NOMO-1 treated with dmso at 0.1 percent for 144 hours (cell line): Measurements from ENCODE around the gene AOC1.
"Not testable (repeated sequence)": the region's sequence is repeated elsewhere in the genome, so short reads cannot be mapped to it uniquely, and the experiment has no call there.

Experiments used
- DNase-seq: peaks from one replicate; lab custom pipeline; 2025; ENCODE audit not compliant: unreplicated experiment; lab: John Stamatoyannopoulos, UW

The AOC1 gene

DNA sequence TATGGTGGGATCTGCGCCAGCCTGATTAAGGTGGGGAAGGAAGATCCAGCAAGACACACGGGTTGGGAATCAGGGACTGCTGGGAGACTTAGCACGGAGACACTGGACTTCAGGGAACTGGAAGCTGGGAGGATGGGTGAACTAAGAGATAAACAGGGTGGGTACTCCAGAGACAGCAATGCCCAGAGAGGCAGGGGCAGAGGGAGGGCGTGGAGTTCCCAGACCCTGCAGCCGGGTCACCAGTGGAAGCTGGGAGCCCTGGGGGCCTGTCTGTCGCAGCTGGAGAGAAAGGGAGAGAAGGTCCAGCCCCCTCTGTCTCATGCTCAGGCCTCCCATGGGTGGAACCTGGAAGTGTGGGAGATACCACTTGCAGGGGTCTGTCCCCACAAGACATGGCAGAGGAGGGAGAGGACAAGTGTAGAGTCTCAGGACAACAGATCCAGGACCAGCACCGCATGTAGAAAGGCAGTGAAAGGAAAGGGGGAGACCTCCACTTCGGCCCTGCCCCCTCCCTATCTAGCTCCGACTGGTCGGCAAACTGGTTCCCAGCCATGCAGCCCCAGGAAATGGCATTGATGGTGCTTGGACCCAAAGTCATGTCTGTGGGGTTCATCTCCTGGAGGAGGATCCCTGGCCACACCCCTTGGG lies 44.4 kb downstream of the AOC1 start:
- DNase-seq = no peak

DNA sequence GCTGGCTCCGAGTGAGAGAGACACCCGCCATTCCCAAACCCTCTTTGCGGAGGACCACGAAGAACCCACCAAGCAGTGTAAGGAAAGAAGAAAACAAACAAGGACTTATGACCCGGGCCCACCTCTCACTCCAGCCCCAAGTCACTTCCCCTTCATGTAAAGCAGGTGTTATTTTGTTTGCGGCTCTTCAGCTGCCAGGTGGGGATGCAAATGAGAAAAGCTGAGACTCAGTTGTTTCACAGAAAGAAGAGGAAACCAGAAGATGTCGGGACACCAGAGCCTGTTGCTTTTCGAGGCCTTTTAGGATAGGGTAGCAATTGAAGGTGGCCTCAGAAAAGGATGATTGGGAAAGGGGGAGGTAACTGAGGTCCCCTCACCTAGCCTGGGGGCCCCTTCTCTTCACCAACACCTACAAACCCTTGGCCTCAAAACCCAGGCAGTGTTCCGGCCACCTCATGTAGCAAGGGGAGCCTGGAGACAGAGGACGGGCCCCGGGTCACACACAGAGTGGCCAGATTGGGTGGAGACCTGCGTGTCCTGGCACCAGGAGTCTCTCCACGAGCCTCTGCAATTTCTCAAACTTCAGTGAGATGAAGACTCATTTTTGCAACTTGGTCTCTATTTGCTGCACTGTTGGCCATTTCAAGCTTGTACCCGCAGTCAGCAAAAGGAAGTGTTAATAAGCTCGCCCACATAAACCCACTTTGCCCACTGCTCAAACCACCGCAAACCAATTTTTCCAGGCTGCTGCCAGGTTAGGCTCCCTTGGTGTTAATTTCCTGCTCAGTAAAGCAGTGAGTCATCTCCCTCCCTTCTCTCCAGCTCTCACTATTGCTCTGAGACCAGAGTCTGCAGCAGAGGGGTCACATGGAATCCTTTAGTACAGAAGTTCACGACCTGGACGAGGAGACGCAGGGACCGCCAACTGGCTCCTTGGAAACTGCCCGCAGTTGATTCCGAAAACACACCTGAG lies 45.5 kb downstream of the AOC1 start:
- no peak for DNase-seq

DNA sequence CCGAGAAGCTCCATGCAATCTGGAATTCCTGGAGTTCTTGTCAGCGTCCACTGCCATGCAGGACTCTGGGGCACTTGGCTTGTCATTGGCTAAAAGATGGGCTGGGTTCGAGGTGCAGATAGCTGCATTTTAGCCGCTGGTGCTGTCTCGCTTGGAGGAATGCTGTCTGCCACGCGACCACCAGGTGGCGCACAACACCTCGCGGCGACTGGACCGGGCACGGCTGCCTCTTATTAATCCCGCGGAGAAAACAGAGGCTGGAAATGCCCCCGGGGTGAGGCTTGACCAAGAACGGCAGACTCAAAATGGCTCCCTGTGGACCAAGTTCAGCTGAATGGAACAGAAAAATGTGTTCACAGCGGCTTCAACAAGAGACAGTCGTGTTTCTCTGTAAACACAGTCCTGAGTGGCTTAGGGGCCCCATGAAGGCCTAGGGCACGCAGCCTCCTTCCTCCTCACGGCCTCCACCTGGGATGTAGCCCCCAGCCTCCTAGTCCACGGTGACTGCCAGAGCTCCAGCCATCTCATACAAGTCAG lies 46.2 kb downstream of the AOC1 start:
- DNase-seq = no peak

DNA sequence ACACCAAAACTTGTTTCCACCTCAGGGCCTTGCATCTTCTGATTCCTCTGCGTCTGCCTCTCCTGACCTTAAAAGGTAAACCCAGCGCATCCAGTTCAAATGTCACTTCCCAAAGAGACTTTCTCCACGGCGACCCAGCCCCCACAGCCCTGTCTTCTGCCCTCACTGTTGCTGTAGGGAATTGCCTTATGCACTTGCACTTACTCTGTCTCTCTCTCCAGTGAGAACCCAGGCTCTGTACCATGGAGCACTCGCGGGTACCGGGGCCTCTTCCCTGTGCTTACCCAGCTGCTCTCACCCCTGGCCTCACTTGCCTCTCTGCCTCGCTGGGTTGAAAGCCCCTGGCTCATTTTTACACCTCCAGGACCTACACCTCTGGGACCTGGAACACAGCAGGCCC lies 48.4 kb downstream of the AOC1 start:
- DNase-seq = no peak

DNA sequence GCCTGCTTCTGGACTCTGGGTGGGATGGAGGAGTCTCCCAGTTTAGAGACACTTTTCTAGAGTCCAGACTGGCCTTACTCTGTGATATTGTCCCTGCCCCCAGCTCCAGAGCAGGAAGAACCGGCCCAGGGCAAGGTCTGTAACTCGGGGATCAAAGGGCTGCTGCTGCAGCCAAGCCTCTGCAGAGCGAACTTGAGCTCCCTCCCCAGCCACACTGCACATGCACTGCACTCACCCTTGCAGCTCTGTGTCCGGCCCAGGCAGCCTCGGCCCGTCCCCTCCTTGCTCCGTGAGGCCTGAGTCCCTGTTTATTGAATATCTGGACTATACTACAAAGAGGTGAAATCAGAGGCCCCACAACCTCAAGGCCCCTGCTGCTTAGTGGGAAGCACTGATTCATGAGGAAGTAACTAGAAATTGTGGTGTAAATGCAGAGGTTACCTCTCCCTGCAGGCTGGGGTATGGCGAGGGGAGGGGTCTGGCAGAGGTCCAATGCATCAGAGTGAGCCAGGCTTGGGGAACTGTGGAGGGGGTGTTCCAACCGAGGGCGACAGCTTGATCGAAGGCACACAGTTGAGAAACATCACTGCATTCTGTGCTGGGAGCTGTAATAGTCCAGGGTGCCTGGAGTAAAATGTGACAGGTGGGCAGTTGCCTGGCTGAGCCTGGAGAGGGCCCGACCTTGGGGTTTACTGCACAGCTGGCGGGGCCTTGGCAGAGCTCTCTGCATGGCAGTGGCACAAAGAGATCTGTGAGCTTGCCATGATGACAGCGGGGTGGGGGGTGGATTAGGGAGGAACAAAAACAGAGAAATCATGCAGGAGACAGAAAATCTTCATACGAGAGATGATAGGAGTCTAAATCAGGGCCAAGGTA lies 49.1 kb downstream of the AOC1 start:
- no peak for DNase-seq

DNA sequence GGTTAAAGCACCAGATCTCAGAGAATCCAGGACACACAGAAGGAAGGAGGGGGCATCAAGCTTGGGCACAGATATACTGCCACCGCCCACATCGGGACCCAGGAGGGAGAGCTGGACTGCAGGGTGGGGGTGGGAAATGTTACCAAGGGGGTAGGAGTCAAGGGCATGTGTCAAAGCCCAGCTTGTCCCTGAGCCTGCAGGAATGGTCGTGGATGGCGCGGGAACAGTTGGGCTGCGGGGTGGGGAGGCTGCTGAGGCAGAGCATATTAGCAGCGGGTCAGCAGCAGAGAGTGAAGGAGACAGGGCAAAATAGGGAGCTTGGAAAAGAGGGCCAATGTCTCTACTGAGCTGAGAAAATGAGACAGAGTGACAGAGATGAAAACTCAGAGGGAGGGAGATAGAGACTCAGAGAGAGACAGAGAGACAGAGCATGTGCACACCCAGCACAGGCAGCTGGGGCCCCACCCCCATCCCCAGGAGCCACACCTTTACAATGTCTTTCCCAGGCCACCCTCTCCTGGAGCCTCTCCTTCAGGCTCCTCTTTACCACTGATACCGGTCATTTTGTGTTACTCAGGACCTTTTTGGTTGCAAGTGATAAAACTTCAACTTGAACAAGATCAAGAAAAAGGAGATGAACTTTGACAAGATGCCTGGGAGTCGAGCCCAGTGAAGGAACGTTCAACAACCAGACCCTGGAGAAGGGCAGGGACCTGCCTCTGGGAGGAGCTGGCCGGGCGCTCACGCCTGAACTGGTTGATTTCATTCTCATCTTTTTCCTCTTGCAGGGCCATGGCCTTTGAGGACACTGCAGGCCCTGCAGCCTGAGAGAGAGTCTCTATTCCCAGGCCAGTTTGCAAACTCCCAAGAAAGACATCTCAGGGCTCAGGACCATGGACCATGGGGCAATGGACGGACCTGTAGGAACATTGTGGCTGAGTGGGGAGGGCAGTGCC lies 50.0 kb downstream of the AOC1 start:
- DNase-seq = no peak

DNA sequence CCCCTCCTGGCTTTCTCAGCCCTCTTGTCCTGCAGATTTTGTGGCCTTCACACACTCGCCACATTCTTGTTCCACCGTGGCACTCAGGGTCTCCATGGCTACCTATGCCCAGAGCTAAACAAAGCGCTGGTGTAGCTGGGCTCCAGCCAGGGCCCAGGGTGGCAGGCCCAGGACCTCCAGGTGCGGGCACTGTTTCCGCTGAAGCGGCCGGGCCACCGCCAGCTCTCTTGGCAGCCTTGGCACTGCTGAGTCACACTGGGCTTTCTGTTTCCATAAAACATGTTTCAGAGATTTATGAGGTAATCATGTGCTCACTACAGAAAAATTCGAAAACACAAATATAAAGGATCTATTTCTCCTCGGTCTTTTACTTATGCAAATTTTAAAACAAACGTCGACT lies 51.3 kb downstream of the AOC1 start:
- DNase-seq = no peak

DNA sequence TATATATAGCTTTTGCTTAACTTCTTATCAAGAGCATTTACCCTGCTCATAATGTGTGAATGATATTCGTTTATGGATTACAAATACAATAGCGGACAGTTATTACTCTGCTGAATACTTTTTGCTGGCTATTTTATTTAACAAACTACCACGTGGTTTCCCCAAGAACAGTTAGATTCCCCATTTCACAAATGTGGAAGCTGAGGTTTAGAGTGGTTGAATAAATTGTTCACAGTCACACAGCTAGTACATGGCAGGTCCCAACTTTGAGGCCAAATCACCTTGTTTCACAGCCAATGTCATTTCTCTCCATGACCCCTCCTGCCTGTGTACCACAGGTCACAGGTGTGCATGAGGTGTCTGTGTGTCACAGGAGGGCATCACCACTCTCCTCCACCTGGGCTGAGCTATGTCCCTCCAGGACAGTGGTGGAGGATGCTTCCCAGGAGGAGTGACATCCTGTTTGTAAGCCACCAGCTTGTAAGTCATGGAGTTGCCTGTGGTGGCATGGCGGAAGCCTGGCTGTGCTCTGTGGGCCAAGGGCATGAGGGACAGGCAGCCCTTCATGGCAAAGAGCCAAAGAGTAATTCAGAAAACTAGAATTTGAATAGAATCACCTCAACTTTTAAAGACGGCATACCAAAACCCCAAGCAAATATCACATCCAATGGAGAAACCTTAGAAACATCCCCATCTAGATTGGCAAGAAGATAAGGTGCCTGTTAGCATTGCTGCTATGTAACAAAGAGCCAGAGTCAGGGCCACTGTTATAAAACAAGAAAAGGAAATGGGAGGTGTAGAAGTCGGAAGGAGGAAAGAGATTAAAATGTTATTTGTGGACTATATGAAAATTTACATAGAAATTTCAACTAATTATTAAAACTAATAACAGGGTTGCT lies 51.9 kb downstream of the AOC1 start:
- no peak for DNase-seq

DNA sequence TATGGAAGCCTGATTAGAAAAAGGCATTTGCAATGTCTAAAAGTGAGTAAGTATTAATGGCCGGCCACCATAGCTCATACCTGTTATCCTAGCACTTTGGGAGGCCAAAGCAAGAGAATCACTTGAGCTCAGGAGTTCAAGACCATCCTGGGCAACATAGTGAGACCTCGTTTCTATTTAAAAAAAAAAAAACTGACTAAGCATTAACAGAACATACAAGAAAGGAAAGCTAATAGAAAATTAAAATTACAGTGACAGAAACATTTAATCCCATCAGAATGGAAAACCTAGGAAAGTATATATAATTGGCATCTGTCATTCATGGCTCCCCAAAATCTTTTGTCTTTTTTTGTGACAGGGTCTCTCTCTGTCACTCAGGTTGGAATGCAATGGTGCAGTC lies 55.9 kb downstream of the AOC1 start:
- DNase-seq = no peak

DNA sequence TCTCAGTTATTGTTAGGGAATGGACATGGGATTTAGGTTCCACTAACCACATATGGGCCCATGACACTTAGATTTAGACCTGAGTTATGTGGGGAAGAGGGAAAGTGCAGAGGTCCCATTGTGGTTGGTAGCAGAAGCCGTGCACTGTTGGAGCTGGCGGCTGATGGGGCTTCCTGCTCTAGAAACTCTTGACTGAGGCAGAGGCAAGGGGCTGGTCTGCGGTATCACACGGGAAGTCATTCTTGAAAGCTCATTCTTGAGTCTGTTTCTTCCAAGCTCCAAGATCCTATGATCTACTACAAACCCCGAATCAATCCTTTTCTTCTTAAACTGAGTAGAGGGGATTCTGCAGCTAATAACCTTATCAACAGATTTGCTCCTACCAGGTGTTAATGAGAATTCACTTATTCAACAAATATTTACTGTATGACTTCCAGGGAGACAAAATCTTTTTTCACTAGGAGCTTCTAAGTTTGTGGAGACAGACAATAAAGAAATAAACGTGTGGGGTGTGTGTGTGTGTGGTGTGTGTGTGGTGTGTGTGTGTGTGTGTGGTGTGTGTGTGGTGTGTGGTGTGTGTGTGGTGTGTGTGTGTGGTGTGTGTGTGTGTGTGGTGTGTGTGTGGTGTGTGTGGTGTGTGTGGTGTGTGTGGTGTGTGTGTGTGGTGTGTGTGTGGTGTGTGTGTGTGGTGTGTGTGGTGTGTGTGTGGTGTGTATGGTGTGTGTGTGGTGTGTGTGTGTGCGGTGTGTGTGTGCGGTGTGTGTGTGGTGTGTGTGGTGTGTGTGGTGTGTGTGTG lies 57.1 kb downstream of the AOC1 start:
- DNase-seq = no peak

DNA sequence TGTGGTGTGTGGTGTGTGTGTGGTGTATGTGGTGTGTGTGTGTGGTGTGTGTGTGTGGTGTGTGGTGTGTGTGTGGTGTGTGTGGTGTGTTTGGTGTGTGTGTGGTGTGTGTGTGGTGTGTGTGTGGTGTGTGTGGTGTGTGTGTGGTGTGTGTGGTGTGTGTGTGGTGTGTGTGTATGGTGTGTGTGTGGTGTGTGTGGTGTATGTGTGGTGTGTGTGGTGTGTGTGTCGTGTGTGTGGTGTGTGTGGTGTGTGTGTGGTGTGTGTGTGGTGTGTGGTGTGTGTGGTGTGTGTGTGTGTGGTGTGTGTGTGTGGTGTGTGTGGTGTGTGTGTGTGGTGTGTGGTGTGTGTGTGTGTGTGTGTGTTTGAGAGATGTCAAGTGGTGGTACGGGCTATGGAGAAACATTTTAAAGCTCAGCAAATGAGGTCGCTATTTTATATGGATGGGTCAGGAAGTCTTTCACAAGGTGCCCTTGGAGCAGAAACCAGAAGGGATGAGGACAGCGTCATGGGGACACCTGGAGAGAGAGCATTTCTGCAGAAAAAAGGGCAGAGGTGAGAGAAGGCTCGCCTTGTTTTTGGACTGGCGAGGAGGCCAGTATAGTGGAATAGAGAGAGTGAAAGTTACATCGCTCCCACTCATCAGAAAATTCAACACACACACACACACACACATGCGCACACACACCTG lies 58.1 kb downstream of the AOC1 start:
- not testable (repeated sequence) for DNase-seq

DNA sequence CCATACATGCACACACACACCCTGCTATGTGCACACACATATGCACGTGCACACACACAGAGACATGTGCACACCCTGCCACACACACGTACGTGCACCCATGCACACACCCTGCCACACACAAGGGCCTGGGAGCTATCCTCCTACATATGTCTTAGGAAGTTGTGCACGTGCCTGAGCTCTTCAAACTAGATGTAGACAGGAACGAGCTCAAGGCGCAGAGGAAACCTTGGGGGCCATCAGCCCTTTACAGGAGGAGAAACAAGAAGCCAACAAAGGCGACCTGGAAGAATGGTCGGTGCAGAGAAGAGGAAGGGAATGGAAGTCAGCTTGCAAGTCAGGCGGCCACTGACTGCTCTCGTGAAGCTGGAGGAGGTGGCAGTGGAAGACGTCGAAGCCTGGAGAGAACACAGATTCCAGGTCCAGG lies 58.7 kb downstream of the AOC1 start:
- no peak for DNase-seq
